H1 (cell line): ENCODE measurements around the gene FAM131A. TPM values are rescaled to one million over a fixed set of nuclear protein-coding genes. Genes with fewer than 3 reads are reported as not detected.

ENCODE experiments used
- CHD1 ChIP-seq: IDR thresholded peaks from 2 replicates; pipeline ENCODE4 v1.6.1; 2012; ENCODE audit warnings: low read depth, low read length, improper control_type of control experiment
- EZH2 ChIP-seq: fragments of 200-600 bp; sonication (generic); IDR thresholded peaks from 2 replicates; pipeline ENCODE4 v1.7.1; 2012; ENCODE audit warnings: low read depth, mild to moderate bottlenecking, moderate library complexity, low read length, inconsistent platforms; ENCODE audit not compliant: severe bottlenecking
- HDAC2 ChIP-seq, 2 experiments: fragments of 300-600 bp in 1 of 2; sonication (generic) in 1 of 2; IDR thresholded peaks; 2 replicates each; pipeline ENCODE4 v1.6.1; 2011 to 2012; ENCODE audit warnings: low read depth in 2 of 2, low read length in 2 of 2, mild to moderate bottlenecking in 2 of 2, moderate library complexity in 2 of 2, borderline replicate concordance in 1 of 2, inconsistent platforms in 1 of 2
- POLR2AphosphoS5 ChIP-seq: IDR thresholded peaks from 2 replicates; pipeline ENCODE4 v1.6.1; 2011; ENCODE audit warnings: low read depth, low read length
- SIRT6 ChIP-seq: IDR thresholded peaks from one replicate; pipeline ENCODE4 v1.7.1; 2012; ENCODE audit warnings: low read length, inconsistent platforms
- TAF7 ChIP-seq: optimal IDR thresholded peaks from 2 replicates; pipeline ENCODE3; 2011; ENCODE audit warnings: low read depth, mild to moderate bottlenecking, inconsistent platforms, low read length, moderate library complexity, borderline replicate concordance
- TCF12 ChIP-seq: IDR thresholded peaks from 2 replicates; pipeline ENCODE4 v1.6.1; 2011; ENCODE audit warnings: low read depth, mild to moderate bottlenecking, low read length
- polyA plus RNA-seq, 7 experiments: library from polyadenylated mRNA; depleted of rRNA in 3 of 7; stranded (reverse) in 5 of 7; unstranded in 2 of 7; fragments of >200 nt in 5 of 7; fragments of 200-250 nt in 2 of 7; gene quantifications; 1 replicate in 5 of 7; 2 replicates in 1 of 7; 4 replicates in 1 of 7; pipeline versions ENCODE4 v1.2.1 to v1.2.3, GENCODE V29; 2011 to 2013; ENCODE audit warnings: missing spikeins in 2 of 7, mixed read lengths in 2 of 7
- total RNA-seq: library from RNA; stranded (reverse); fragmentation: NEBNext Ultra II Directional; extraction: Animal tissue kit (Norgen Biotek cat#: 25700); gene quantifications from 2 replicates; pipeline ENCODE4 v1.2.1, GENCODE V29; 2021
- TF ChIP-seq, protein P1 (sequence below), 3 experiments: IDR thresholded peaks; 1 replicate in 2 of 3; 2 replicates in 1 of 3; pipeline versions ENCODE4 v1.5.1 to v1.6.1; 2011; ENCODE audit warnings: low read length in 3 of 3, mild to moderate bottlenecking in 3 of 3, inconsistent platforms in 2 of 3, low read depth in 1 of 3, moderate library complexity in 1 of 3; ENCODE audit not compliant: insufficient read depth in 1 of 3; ENCODE audit errors: control extremely low read depth in 1 of 3

Gene FAM131A
- total and polyA plus RNA-seq, 2 of the 8 experiments (the other 6 are each of a cell fraction or from before 2014, with no cell fraction given): 16.0 to 21.9 TPM

DNA sequence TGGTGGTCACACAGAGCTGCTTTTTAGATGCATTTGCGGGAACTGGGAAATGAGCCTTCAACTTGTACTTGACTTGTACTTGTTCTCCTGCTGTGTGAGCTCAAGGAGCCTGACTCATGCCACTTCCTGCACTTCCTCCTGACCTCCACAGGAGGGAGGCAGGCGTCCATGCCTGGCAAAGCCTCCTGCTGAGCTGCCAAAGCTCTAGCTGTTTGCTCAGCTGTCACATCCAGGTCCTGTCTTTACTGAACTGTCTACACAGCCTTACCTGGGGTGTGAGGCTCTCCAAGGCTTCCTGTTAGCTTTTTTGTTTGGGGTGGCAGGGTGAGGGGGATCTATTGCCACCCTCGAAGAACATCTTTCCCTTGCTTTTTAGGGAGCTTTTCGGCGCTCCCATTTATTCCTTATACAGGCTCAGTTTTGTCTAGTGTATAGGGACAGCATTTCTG, 34.2 kb downstream of the FAM131A start (continued):
- TF ChIP-seq, protein P1, sequence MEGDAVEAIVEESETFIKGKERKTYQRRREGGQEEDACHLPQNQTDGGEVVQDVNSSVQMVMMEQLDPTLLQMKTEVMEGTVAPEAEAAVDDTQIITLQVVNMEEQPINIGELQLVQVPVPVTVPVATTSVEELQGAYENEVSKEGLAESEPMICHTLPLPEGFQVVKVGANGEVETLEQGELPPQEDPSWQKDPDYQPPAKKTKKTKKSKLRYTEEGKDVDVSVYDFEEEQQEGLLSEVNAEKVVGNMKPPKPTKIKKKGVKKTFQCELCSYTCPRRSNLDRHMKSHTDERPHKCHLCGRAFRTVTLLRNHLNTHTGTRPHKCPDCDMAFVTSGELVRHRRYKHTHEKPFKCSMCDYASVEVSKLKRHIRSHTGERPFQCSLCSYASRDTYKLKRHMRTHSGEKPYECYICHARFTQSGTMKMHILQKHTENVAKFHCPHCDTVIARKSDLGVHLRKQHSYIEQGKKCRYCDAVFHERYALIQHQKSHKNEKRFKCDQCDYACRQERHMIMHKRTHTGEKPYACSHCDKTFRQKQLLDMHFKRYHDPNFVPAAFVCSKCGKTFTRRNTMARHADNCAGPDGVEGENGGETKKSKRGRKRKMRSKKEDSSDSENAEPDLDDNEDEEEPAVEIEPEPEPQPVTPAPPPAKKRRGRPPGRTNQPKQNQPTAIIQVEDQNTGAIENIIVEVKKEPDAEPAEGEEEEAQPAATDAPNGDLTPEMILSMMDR (IDR thresholded peaks at IDR 0.05; ENCODE audit: control extremely low read depth in 1 of 3, insufficient read depth in 1 of 3, low read depth in 1 of 3, low read length in 3 of 3): peak; percentile 91 to 97 (median 96)
- TF ChIP-seq CHD1: no peak
- no peak for TF ChIP-seq EZH2
- TF ChIP-seq POLR2AphosphoS5: no peak
- TF ChIP-seq TAF7: no peak
- TF ChIP-seq SIRT6: no peak
- no peak for TF ChIP-seq TCF12
- TF ChIP-seq HDAC2 (IDR thresholded peaks at IDR 0.05; ENCODE audit: borderline replicate concordance in 1 of 2, low read depth in 2 of 2, low read length in 2 of 2): no peak
